ENCODE measurements around the gene SLC22A5. TPM values are rescaled to one million over a fixed set of nuclear protein-coding genes. Genes with fewer than 3 reads are reported as not detected.
A peak's percentile ranks its signal among the peaks of the same experiment; 100 is the strongest.
"Not testable (repeated sequence)": the region's sequence is repeated elsewhere in the genome, so short reads cannot be mapped to it uniquely, and the experiment has no call there.

SLC22A5 gene
- total RNA-seq, 2 donors from 2014 or later = 8.6 to 17.6 TPM

GRCh38 chr5:132410451-132411303 lies 41.2 kb downstream of the SLC22A5 start:
- H3K27ac ChIP-seq = peak overlapping the region; percentile 98 to 99
- H3K27me3 ChIP-seq = no peaks in the 10 kb centered on the region
- H3K4me3 ChIP-seq = peak overlapping the region; percentile 72 to 84
- no peaks in the 10 kb centered on the region for H3K9me3 ChIP-seq
- H3K36me3 ChIP-seq = no peaks in the 10 kb centered on the region
- TF ChIP-seq CTCF (IDR thresholded peaks at IDR 0.05) = peak; percentile 41 to 68
- H3K4me1 ChIP-seq = peaks cover 0 to 59% of the 10 kb centered on the region in 2 donors
- no peak for DNase-seq (ENCODE audit: low spot score)

- H3K4me1 ChIP-seq = peaks cover 0 to 66% of the 10 kb centered on the region in 2 donors
Observed at GRCh38 chr5:132411304-132412013, 41.9 kb downstream of the SLC22A5 start.

GRCh38 chr5:132413567-132413966 lies 44.1 kb downstream of the SLC22A5 start:
- no peak for TF ChIP-seq CTCF (IDR thresholded peaks at IDR 0.05)
- no peak for DNase-seq (ENCODE audit: low spot score)
- Histone ChIP-seq H3K4me3 (no peak overlapping the region), H3K36me3 (no peaks in the 10 kb centered on the region), H3K27ac (peak overlapping the region; percentile 78 to 98), H3K4me1 (peaks cover 0 to 84% of the 10 kb centered on the region in 2 donors), H3K9me3 (no peaks in the 10 kb centered on the region), H3K27me3 (no peaks in the 10 kb centered on the region)

More at GRCh38 chr5:132411304-132412013, 41.9 kb downstream of the SLC22A5 start:
- TF ChIP-seq CTCF (IDR thresholded peaks at IDR 0.05) = no peak
- peak overlapping the region; percentile 98 to 99 for H3K27ac ChIP-seq
- no peaks in the 10 kb centered on the region for H3K27me3 ChIP-seq
- H3K36me3 ChIP-seq = no peaks in the 10 kb centered on the region
- DNase-seq (ENCODE audit: low spot score) = no peak
- H3K9me3 ChIP-seq = no peaks in the 10 kb centered on the region
- peak overlapping the region; percentile 72 to 84 for H3K4me3 ChIP-seq

- Histone ChIP-seq H3K9me3 (no peaks in the 10 kb centered on the region), H3K4me3 (no peak overlapping the region), H3K27me3 (no peaks in the 10 kb centered on the region), H3K27ac (peak overlapping the region; percentile 55 to 78), H3K4me1 (peaks cover 0 to 86% of the 10 kb centered on the region in 2 donors), H3K36me3 (no peaks in the 10 kb centered on the region)
- DNase-seq (ENCODE audit: low spot score) = no peak
- no peak for TF ChIP-seq CTCF (IDR thresholded peaks at IDR 0.05)
Observed at GRCh38 chr5:132414634-132415378, 45.3 kb downstream of the SLC22A5 start.

GRCh38 chr5:132415516-132415915 lies 46.0 kb downstream of the SLC22A5 start:
- not testable (repeated sequence) for H3K27me3 ChIP-seq; DNase-seq (ENCODE audit: low spot score); H3K36me3 ChIP-seq; H3K4me3 ChIP-seq; H3K9me3 ChIP-seq
- H3K4me1 ChIP-seq = peaks cover 0 to 88% of the 10 kb centered on the region in 2 donors
- peak overlapping the region; percentile 55 to 78 for H3K27ac ChIP-seq

Data from right atrium auricular region (tissue), 2 donors.